ENCODE measurements around the gene S100A2.

- TF ChIP-seq, protein P1, sequence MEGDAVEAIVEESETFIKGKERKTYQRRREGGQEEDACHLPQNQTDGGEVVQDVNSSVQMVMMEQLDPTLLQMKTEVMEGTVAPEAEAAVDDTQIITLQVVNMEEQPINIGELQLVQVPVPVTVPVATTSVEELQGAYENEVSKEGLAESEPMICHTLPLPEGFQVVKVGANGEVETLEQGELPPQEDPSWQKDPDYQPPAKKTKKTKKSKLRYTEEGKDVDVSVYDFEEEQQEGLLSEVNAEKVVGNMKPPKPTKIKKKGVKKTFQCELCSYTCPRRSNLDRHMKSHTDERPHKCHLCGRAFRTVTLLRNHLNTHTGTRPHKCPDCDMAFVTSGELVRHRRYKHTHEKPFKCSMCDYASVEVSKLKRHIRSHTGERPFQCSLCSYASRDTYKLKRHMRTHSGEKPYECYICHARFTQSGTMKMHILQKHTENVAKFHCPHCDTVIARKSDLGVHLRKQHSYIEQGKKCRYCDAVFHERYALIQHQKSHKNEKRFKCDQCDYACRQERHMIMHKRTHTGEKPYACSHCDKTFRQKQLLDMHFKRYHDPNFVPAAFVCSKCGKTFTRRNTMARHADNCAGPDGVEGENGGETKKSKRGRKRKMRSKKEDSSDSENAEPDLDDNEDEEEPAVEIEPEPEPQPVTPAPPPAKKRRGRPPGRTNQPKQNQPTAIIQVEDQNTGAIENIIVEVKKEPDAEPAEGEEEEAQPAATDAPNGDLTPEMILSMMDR (conservative IDR thresholded peaks at IDR 0.05; ENCODE audit: low read depth, low read length): no peak
- no peak for TF ChIP-seq EZH2 (IDR thresholded peaks at IDR 0.05; ENCODE audit: borderline replicate concordance, low read depth, low read length, poor library complexity, severe bottlenecking)
Measured at GRCh38 chr1:153599847-153600246, 34.2 kb upstream of the S100A2 start.

Measured in A673 (cell line).